Measurements from ENCODE around the gene P2RX2.
A peak's percentile ranks its signal among the peaks of the same experiment; 100 is the strongest.

Gene P2RX2

GRCh38 chr12:132603240-132604150, 15.1 kb upstream of the P2RX2 start:
- DNase-seq: no peak

DNA sequence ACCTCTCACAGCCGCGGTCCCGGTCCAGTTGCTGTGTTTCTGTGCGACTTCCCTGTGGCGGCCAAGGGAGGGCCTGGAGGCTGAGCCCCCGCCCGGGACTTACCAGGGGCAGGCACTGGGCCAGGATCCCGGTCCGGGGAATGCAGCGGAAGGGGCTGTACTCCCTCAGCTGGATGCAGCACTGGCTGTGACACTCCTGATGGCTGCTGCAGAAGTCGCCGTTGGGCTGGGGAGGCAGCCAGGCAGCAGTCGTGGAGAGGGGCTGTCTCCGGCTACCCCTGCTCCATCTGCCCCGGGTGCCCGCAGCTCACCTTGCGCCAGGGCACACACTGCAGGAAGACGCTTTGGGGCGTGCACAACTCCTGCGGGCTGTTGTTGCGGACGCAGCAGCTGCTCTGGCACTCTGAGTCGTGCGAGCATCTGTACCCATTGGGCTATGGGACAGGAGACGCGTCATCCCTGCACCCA, 14.4 kb upstream of the P2RX2 start:
- no peak for DNase-seq

DNA sequence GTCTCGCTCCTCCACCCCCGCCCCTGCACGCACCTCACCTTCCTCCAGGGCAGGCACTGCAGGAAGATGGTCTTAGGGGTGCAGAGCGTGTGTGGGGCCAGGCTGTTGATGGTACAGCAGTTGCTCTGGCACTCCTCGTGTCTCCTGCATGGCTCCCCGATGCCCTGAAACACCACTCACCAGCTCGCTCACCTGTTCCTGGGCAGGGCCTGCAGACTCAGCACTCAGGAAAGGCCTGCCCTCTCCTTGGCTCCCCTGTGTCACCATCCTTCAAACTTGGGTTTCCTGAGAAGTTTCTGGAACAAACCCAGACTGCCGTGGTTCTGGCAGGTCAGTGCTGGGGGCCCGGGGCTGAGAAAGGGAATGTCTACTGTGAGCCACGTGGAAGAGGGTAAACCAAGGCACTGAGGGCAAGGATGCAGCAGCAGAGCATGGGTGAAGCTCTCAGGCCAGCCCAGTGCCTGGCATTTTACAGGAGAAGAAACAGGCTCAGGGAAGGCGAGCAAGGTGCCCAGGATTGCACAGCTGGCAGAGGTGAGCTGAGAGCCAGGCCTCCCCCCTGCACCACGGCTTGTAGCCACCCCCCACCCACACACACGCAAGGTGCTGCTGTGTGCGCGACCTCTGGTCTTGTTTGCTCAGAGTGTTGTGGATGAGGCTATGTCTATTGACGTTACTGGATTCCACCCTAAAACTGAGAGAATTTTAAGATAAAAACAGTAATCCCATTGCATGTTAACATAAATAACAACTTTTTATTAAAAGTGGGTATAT, 13.7 kb upstream of the P2RX2 start:
- DNase-seq: no peak

- no peak for DNase-seq
Observed at GRCh38 chr12:132605892-132606291, 12.7 kb upstream of the P2RX2 start.

GRCh38 chr12:132606466-132606865, 12.1 kb upstream of the P2RX2 start:
- DNase-seq: no peak

DNA sequence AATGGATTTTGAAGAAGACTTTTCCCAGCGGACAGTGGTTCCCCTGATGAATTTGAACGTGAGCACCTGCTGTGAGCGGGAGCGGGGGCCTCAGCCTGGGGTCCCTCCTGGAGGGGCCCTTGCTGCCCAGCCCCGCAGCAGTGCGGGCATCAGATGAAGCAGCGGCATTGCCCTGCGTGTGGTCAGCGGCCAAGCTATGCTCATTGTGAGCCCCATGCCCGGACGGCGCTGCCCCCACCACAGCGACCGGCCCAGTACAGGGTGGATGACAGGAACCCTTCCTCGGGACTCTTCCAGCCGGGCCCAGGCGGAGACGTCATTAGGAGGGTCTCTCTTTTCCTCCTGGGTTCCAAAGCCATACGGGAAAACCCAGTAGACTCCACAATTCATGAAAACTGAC, 11.6 kb upstream of the P2RX2 start:
- no peak for DNase-seq

DNA sequence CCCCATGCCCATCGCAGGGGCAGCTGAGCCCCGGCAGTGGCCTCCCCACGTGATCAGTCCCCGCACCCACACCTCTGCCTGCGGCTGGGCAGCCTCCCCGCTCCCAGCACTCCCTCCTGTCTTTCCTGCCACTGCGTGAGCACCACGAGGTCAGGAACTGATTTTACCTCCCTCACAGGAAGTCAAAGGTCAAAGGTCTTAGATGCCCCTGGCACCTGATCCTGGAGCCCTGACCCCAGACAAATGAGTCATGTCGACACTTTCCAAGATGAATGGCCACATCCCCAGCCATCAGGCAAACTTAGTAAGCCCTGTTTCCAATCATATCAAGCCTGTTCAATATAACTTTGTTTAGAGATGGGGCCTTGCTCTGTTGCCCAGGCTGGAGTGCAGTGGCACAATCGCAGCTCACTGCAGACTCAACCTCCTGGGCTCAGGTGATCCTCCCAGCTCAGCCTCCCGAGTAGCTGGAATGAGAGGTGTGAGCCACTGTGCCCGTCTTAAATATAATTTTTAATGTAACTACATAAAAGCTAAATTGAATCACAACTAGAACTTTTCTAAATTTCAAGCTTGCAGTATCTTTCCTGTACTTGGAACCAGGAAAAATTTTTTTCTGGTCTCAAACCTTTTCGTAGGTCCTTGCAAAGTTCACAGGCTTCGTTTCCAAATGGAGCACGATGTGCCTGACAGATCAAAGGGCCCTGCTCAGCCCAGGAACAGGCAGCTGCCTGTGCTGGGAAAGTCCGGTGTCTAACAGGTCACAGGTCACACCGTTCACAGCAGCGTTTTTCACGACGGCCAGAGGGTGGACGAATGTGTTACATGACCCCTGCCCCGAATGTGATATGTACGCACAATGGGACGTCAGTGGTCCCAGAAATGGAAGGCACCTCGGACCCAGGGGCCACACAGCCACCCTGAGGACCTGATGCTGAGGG, 10.1 kb upstream of the P2RX2 start:
- DNase-seq: no peak

DNA sequence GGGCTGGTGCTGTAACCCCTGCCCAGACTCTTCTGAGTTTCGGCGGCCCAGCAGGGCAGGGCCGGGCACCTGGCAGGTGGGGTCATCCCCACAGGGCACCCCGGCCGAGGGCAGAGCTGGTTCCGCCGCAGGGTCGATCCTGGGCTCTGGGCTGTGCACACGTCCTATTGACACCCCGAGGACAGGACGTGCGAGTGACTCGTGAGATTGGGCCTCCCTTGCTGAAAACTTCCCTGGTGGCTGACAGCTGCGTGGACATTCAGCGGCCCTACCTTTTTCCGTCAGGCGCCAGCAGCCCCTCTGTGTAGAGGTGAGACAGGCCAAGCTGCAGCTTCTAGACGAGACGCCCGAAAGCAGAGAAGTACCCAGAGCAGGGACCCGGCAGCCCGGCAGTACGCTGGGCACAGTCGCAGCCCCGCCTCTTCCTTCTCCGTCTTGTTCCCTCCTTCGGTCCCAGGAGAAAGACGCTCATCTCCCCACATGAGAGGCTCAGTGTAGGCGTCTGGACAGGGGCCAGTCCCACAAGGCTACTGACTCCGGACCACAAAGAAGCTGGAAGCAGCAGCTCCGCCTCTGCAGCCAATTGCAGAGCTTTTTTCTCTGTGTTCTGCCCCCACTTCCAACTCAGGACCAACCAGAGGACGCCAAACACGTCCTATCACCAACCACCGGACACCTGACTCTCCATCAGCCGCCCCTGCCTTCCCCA, 8.4 kb upstream of the P2RX2 start, which contains the start of gene LRCOL1:
LRCOL1 (minus strand) TSS at position 532 of the 709 bp plus-strand sequence. CDS start 4,331 bp downstream, outside the sequence.
- DNase-seq: no peak

DNA sequence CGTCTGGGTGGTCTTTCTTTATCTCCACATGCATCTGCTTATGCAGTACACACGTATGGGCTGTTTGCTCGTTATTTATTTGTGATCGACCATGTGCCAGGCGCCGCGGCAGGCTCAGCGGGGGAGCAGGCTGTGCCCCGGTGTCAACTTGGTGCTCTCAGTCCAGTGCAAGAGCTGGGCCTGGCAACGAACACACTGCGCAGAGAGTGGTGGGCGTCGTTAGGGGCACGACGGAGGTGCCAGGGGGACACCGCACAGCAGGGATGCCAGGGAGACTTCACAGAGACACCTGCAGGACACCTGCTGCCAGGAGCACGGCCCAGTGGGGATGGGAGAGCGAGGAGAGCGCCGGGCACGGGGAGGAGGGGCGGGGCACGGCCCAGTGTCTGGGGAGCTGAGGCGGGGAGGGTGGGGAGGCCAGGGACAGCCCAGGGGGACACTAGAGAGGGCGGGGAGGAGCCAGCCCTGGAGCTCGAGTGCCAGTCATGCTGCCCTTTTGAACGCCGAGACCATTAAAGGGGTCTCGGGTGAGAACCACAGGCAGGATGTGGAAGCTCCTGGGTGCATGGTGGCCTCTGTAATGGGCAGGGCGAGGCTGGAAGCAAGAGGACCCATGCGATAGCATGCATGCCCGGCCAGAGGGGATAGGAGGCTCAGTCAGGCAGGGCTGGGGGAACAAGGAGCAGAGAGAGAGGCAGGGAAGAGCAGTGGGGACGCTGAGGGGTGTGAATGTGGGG, 7.5 kb upstream of the P2RX2 start:
- DNase-seq: no peak

- DNase-seq: no peak
Observed at GRCh38 chr12:132611620-132612019, 7.0 kb upstream of the P2RX2 start.

- no peak for DNase-seq
Observed at GRCh38 chr12:132614029-132614428, 4.5 kb upstream of the P2RX2 start.

- DNase-seq: peak; percentile 52 to 72 (median 68)
Observed at GRCh38 chr12:132614861-132615578, 3.6 kb upstream of the P2RX2 start.

GRCh38 chr12:132615579-132616038, 3.0 kb upstream of the P2RX2 start:
- no peak for DNase-seq

DNA sequence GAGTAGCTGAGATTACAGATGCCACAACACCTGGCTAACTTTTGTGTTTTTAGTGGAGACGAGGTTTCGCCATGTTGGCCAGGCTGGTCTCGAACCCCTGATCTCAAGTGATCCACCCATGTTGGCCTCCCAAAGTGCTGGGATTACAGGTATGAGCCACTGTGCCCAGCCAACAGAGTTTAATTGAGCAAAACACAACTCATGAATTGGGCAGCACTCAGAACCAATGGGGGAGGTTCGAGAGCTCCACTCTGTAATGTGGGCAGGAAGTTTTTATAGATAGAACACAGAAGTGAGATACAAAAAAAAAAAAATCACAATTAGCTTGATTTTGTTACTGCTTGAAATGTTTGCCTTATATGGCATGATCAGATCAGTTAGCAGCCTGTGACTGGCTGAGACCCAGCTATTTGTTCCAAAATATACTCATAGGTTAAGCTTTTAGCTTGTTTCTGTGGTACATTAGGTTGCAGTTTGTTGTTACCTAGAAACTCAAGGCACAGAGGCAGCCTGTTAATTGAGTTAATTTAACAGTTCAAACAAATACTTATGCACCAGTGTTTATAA, 1.4 kb upstream of the P2RX2 start:
- DNase-seq: no peak

- DNase-seq: no peak
Observed at GRCh38 chr12:132617822-132618682, 524 bp upstream of the P2RX2 start.

- DNase-seq: no peak
Observed at GRCh38 chr12:132619071-132619385, 452 bp downstream of the P2RX2 start.

- no peak for DNase-seq
Observed at GRCh38 chr12:132619386-132620112, 973 bp downstream of the P2RX2 start.

- no peak for DNase-seq
Observed at GRCh38 chr12:132620113-132620898, 1.7 kb downstream of the P2RX2 start.

All from activated naive CD4-positive, alpha-beta T cell (primary cell).